Keratinocyte (primary cell): ENCODE results near the gene DNAJB6.

ENCODE experiments used
- CTCF ChIP-seq, 3 experiments: IDR thresholded peaks in 1 of 3; conservative IDR thresholded peaks in 1 of 3; optimal IDR thresholded peaks in 1 of 3; 2 replicates in 2 of 3; 3 replicates in 1 of 3; pipeline versions ENCODE3 to v1.5.1; 2011; ENCODE audit warnings: low read length in 3 of 3, mild to moderate bottlenecking in 3 of 3, moderate library complexity in 2 of 3, control low read depth in 1 of 3, inconsistent platforms in 1 of 3; ENCODE audit not compliant: insufficient read depth in 2 of 3; ENCODE audit errors: extremely low read depth in 1 of 3
- EZH2 ChIP-seq: IDR thresholded peaks from one replicate; pipeline ENCODE4 v1.6.1; 2012; ENCODE audit warnings: inconsistent platforms, mild to moderate bottlenecking, low read length, moderate library complexity

- TF ChIP-seq CTCF (optimal IDR thresholded peaks at IDR 0.05 in 1 of 3, IDR thresholded peaks at IDR 0.05 in 1 of 3, conservative IDR thresholded peaks at IDR 0.05 in 1 of 3; ENCODE audit: extremely low read depth in 1 of 3, insufficient read depth in 2 of 3, low read length in 3 of 3) (no peak), EZH2 (no peak)
These were observed 82.2 kb downstream of the DNAJB6 start for GRCh38 chr7:157419035-157419293.
